GM19438 (cell line): ENCODE measurements around the gene PTGFR.

Source experiments
- ATAC-seq: cut with Tn5 transposase; IDR thresholded peaks from one replicate; pipeline ENCODE4 v1.9.1; 2021; ENCODE audit warnings: low read depth; ENCODE audit not compliant: unreplicated experiment

Gene PTGFR

GRCh38 chr1:78520216-78520615 lies 29.4 kb downstream of the PTGFR start:
- ATAC-seq = no peak

DNA sequence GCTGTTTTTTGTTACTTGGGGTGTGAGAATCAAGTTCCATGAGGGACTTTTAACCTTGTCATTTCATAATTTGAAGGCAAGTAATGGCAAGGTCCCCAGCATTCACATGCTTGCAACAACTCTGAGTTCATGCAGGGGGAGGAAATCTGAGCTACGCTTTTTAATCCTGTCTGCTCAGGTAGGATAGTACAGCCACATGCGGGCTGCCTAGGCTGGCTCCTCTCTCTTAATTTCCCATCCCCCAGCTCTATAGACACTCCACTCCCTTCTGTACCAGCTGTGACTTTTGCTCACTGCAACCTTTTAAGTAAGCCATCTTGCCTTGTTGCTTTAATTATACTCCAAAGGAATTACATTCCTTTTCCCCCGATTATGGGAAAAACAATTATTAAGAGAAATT lies 30.1 kb downstream of the PTGFR start:
- no peak for ATAC-seq

DNA sequence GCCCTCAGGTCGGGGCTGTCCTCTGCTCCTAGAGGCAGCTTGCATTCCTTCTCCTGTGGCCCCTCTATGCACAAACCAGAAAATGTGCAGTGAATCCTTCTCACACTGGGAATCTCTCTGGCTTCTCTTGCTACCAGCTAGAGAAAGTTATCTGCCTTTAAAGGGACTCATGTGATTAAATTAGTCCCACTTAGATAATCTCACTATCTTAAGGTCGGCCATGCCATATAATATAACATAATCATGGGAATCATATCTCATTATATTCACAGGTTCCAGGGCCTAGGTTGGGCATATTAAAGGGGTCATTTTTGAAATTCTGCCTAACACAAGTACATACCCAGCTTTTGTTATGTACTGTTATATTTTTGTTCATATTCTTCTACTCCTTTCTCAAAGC lies 31.4 kb downstream of the PTGFR start:
- no peak for ATAC-seq

DNA sequence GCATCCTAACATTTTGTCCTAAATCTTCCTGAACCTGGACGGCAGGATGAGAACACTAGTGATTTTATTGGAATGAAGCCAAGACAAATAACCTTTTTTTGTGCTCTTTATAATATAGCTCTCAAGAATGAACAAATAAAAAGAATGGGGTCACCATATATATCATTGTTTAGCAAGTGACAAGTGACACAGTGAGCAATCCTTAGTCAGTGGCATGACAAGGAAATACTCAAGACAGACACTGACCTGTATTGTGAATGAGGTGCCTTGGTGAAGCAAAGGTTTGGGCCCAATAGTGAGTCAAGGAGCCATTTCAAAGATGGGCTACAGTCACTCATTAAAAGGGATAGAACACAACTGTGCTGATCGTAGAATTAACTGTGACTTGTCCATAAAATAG lies 35.7 kb downstream of the PTGFR start:
- ATAC-seq = no peak

DNA sequence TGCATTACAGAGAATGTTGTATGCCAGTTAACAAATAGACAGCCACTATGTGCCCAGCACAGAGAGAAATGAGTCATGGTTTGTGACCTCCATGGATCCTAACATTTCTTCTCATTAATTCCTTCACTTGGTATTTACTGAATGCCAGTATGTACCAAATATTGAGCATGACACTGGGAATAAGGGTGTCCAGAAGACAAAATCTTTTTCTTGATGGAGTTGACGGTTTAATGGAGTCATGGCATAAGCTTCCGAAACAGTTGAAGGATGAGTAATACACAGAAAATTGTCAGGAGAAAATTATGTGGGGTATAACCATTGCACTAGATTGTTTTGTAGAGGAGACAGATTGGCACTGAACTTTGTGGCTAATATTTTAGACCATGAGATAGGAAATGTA lies 36.9 kb downstream of the PTGFR start:
- no peak for ATAC-seq

GRCh38 chr1:78533527-78533926 lies 42.8 kb downstream of the PTGFR start:
- no peak for ATAC-seq

DNA sequence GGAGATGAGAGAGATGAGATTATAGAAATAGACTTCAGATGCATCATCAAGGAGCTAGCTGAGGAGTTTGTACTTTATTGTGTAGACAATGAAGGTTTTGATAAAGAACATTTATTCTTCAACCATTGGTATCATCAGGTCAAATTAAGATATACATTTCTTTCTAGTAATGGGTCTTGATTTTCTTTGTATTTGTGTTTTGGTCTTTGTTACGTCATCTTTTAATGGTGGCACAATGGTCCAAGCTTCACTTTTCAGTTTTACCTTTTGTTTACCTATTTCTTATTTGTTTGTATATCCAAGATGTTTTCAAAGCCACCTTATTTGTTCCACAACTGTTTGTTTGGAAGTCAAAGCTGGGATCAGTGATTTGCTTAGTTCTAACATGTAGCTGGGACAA lies 44.5 kb downstream of the PTGFR start:
- no peak for ATAC-seq

DNA sequence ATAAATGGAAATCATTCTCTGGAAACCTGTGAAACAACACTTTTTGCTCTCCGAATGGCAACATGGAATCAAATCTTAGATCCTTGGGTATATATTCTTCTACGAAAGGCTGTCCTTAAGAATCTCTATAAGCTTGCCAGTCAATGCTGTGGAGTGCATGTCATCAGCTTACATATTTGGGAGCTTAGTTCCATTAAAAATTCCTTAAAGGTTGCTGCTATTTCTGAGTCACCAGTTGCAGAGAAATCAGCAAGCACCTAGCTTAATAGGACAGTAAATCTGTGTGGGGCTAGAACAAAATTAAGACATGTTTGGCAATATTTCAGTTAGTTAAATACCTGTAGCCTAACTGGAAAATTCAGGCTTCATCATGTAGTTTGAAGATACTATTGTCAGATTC lies 45.7 kb downstream of the PTGFR start:
- no peak for ATAC-seq

GRCh38 chr1:78540048-78540447 lies 49.3 kb downstream of the PTGFR start:
- no peak for ATAC-seq

DNA sequence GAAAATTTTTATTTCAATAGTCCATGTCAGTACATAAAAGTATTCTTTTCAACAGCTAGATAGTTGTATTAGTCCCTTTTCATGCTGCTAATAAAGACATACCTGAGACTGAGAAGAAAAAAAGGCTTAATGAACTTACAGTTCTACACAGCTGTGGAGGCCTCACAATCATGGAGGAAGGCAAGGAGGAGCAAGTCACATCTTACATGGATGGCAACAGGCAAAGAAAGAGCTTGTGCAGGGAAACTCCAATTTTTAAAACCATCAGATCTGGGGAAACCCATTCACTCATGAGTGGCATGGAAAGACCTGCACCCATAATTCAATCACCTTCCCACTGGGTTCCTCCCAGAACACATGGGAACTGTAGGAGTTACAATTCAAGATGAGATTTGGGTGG lies 50.7 kb downstream of the PTGFR start:
- ATAC-seq = no peak

GRCh38 chr1:78543941-78544643 lies 53.3 kb downstream of the PTGFR start:
- ATAC-seq = no peak

GRCh38 chr1:78547081-78547480 lies 56.3 kb downstream of the PTGFR start:
- no peak for ATAC-seq

DNA sequence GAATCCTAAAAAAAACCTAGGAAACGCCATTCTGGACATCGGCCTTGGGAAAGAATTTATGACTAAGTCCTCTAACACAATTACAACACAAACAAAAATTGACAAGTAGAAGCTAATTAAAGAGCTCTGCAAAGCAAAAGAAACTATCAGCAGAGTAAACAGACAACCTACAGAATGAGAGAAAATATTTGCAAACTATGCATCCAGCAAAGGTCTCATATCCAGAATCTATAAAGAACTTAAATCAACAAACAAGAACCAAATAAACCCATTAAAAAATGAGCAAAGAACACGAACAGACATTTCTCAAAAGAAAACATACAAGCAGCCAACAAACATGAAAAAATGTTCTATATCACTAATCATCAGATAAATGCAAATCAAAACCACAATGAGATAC lies 58.6 kb downstream of the PTGFR start:
- ATAC-seq = no peak

GRCh38 chr1:78549891-78550290 lies 59.1 kb downstream of the PTGFR start:
- ATAC-seq = no peak

- no peak for ATAC-seq
These were observed 63.1 kb downstream of the PTGFR start for GRCh38 chr1:78553859-78554258.

GRCh38 chr1:78554840-78555239 lies 64.1 kb downstream of the PTGFR start:
- ATAC-seq = no peak

- ATAC-seq = no peak
These were observed 68.9 kb downstream of the PTGFR start for GRCh38 chr1:78559680-78560079.

DNA sequence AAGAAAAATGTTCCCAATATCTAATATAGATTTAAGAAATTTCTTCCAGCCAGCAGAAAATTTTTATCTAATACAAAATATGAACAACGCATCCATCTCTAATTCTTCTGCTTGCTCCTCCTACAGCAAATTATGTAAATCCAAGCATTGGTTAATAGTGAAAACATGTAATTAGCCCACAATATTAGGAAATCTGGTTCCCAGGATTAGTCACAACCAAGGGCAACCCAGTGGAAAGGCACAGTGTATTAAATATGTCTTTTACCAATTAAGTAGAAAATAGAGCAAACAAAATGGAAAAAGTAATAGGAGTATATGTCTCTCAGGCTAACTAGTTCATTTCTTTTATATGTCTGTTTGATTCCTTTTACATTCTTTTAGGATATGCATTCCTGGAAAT lies 70.0 kb downstream of the PTGFR start:
- ATAC-seq = no peak

DNA sequence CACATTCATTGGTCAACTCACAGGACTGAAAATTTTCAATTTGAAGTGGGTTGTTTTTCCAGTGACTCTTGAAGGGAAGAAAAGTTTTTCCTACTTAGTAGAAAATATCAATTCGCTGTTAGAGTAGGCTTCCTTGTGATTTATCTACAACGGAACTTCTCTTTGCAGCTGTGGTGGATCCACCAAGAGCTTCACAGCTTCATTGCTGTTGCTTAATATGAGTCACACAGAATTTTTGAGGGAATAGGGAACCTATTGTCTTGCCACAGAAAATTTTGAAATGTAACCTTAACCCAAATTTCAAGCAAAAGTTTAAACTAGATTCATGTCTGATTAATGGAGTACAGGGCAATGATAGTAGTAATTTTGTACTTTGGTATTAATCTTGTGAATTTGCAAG lies 71.1 kb downstream of the PTGFR start:
- ATAC-seq = no peak

- no peak for ATAC-seq
These were observed 74.6 kb downstream of the PTGFR start for GRCh38 chr1:78565393-78565792.

DNA sequence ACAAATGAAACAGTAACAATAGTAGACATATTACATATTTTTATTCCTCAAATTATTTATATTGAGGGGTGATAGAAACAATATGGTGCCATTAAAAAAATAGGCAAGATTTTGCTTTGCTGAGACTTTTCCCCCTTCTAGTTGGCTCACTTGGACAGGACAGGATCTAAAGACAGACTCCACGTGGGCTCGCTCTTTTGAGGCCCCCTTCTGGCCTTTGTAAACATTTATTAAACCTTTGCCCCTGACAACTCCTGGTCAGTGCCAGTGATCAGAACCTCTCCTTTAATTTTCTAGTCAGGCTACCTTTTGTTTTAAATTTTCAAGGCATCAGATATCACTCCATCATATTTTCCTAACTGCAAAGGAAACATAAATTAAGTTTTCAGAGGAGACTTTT lies 79.8 kb downstream of the PTGFR start:
- ATAC-seq = no peak

- ATAC-seq = no peak
These were observed 86.7 kb downstream of the PTGFR start for GRCh38 chr1:78577257-78578100.
